Measurements from ENCODE around the gene PCBP3. TPM values are rescaled to one million over a fixed set of nuclear protein-coding genes. Genes with fewer than 3 reads are reported as not detected.
A peak's percentile ranks its signal among the peaks of the same experiment; 100 is the strongest.

PCBP3 gene
- total and polyA plus RNA-seq, 2 of the 8 experiments (the other 6 are each of a cell fraction or from before 2014, with no cell fraction given) = 3.5 to 6.3 TPM

GRCh38 chr21:45863751-45864150 is 220.2 kb downstream of the PCBP3 start:
- Histone ChIP-seq H3K4me2 (ENCODE audit: insufficient read depth in 1 of 2, low read depth in 2 of 2, low read length in 2 of 2) (no peak overlapping the region), H2BK120ac (replicated peaks; ENCODE audit: low read depth, low read length) (no peak overlapping the region), H3K14ac (ENCODE audit: insufficient read length) (no peak overlapping the region), H2BK15ac (ENCODE audit: low read length) (no peak overlapping the region), H3K79me2 (ENCODE audit: control insufficient read depth in 1 of 2, insufficient read depth in 2 of 2, low read length in 2 of 2) (no peaks in the 10 kb centered on the region), H4K20me1 (replicated peaks in 1 of 2; ENCODE audit: control insufficient read depth in 1 of 2, insufficient read depth in 2 of 2, low read length in 2 of 2) (no peaks in the 10 kb centered on the region), H3K36me3 (ENCODE audit: control insufficient read depth in 2 of 4, insufficient read depth in 4 of 4, low read length in 3 of 4) (no peaks in the 10 kb centered on the region), H4K8ac (ENCODE audit: extremely low read depth, insufficient read depth, low read length) (no peak overlapping the region), H3K9me3 (ENCODE audit: insufficient read depth in 2 of 2, low read depth in 1 of 2, low read length in 1 of 2) (no peaks in the 10 kb centered on the region), H4K91ac (replicated peaks; ENCODE audit: insufficient read length, low read length) (no peak overlapping the region), H3K9ac (replicated peaks in 1 of 4; ENCODE audit: extremely low read depth in 1 of 4, low read depth in 3 of 4, low read length in 3 of 4) (no peak overlapping the region), H2BK20ac (ENCODE audit: low read length) (no peak overlapping the region), H2BK12ac (ENCODE audit: low read depth, low read length) (no peak overlapping the region), H3K4me1 (replicated peaks in 1 of 4; ENCODE audit: control insufficient read depth in 3 of 4, insufficient read depth in 4 of 4, low read length in 3 of 4) (no peaks in the 10 kb centered on the region), H3K4me3 (ENCODE audit: extremely low read depth in 1 of 4, insufficient read depth in 2 of 4, low read depth in 3 of 4, low read length in 4 of 4) (no peak overlapping the region), H3K18ac (ENCODE audit: extremely low read depth, low read length) (no peak overlapping the region), H3K27me3 (replicated peaks in 1 of 4; ENCODE audit: control insufficient read depth in 3 of 4, extremely low read depth in 1 of 4, insufficient read depth in 3 of 4, low read length in 3 of 4) (no peaks in the 10 kb centered on the region), H3K23ac (ENCODE audit: insufficient read length) (no peak overlapping the region), H3K23me2 (ENCODE audit: low read depth, low read length) (no peaks in the 10 kb centered on the region), H3K4ac (replicated peaks; ENCODE audit: insufficient read length, low read depth, low read length) (no peak overlapping the region), H2AK5ac (ENCODE audit: low read depth, low read length) (0 out of 2 replicates have a peak overlapping the region, but pooled peaks have one; percentile 16), H3K56ac (replicated peaks; ENCODE audit: insufficient read length, low read depth, low read length) (no peak overlapping the region), H4K5ac (ENCODE audit: insufficient read length, low read depth, low read length) (no peak overlapping the region), H3K79me1 (ENCODE audit: low read depth, low read length) (no peaks in the 10 kb centered on the region), H3K27ac (ENCODE audit: low read depth, low read length) (no peak overlapping the region), H2BK5ac (ENCODE audit: low read depth, low read length) (no peak overlapping the region), H2AFZ (ENCODE audit: low read length) (no peak overlapping the region)
- FAIRE-seq (no peak), DNase-seq (ENCODE audit: low read depth in 1 of 2, low spot score in 2 of 2) (no peak)
- 90% methylated on average over 19 of the region's 19 CpGs; no CpG with 5 or more reads in 1 of the 2 experiments for WGBS, 2 experiments (ENCODE audit: extremely low coverage in 1 of 2, insufficient coverage in 1 of 2, insufficient read length in 1 of 2, insufficient replicate concordance in 2 of 2, low coverage in 1 of 2, low lambda C conversion rate in 2 of 2, missing lambda C conversion rate in 1 of 2)
- ChIA-PET CTCF (ENCODE audit: partially characterized antibody) (interaction anchor here (0.5 to 2.5 kb wide), 8 partner anchors 8 to 208 kb away, joined by 3 to 17 read pairs (median 6); no protein-coding TSS in a partner anchor), POLR2A (ENCODE audit: partially characterized antibody) (no interaction called here)
- no peak for TF ChIP-seq TAF7 (optimal IDR thresholded peaks at IDR 0.05; ENCODE audit: borderline replicate concordance, low read depth, low read length)
